CD14-positive monocyte (primary cell): ENCODE data around the gene NBPF9. TPM values are rescaled to one million over a fixed set of nuclear protein-coding genes. Genes with fewer than 3 reads are reported as not detected.
A peak's percentile ranks its signal among the peaks of the same experiment; 100 is the strongest.
"Not testable (repeated sequence)": the region's sequence is repeated elsewhere in the genome, so short reads cannot be mapped to it uniquely, and the experiment has no call there.

ENCODE experiments used
- DNase-seq, 3 donors: peaks; one replicate each; pipeline ENCODE4 v3.0.0-alpha.2; 2011 to 2022
- H2AFZ ChIP-seq: 2 replicates; pipeline ENCODE4 v1.6.0; 2012; ENCODE audit warnings: mild to moderate bottlenecking, low read depth, low read length, inconsistent platforms; ENCODE audit not compliant: insufficient read depth, poor library complexity, severe bottlenecking
- H3K27ac ChIP-seq, 2 donors: 1 replicate in 1 of 2; 2 replicates in 1 of 2; pipeline ENCODE4 v1.5.1; 2012 to 2013; ENCODE audit warnings: low read length in 2 of 2, control low read depth in 1 of 2, inconsistent platforms in 1 of 2, low read depth in 1 of 2, mild to moderate bottlenecking in 1 of 2
- H3K27me3 ChIP-seq, 2 donors: one replicate each; pipeline versions ENCODE4 v1.6.0 to v1.6.1; 2011 to 2013; ENCODE audit warnings: low read length in 2 of 2; ENCODE audit not compliant: control insufficient read depth in 2 of 2, insufficient read depth in 2 of 2
- H3K36me3 ChIP-seq, 2 donors: replicated peaks in 1 of 2; 1 replicate in 1 of 2; 2 replicates in 1 of 2; pipeline versions ENCODE4 v1.5.1 to v1.6.1; 2012 to 2013; ENCODE audit warnings: low read length in 2 of 2, control low read depth in 1 of 2, inconsistent platforms in 1 of 2, mild to moderate bottlenecking in 1 of 2; ENCODE audit not compliant: insufficient read depth in 2 of 2, control insufficient read depth in 1 of 2
- H3K4me1 ChIP-seq, 2 donors: 1 replicate in 1 of 2; 2 replicates in 1 of 2; pipeline versions ENCODE4 v1.5.1 to v1.6.1; 2012 to 2013; ENCODE audit warnings: low read length in 2 of 2, control low read depth in 1 of 2, inconsistent platforms in 1 of 2, mild to moderate bottlenecking in 1 of 2, moderate library complexity in 1 of 2; ENCODE audit not compliant: insufficient read depth in 2 of 2, control insufficient read depth in 1 of 2
- H3K4me2 ChIP-seq: replicated peaks from 2 replicates; pipeline ENCODE3; 2012; ENCODE audit warnings: low read length, moderate library complexity, mild to moderate bottlenecking; ENCODE audit not compliant: poor library complexity, severe bottlenecking; ENCODE audit errors: extremely low read depth
- H3K4me3 ChIP-seq, 3 experiments: fragments of 200-600 bp in 1 of 3; sonication (generic) in 1 of 3; replicated peaks in 1 of 3; 1 replicate in 2 of 3; 2 replicates in 1 of 3; pipeline ENCODE4 v1.5.1; 2011 to 2013; ENCODE audit warnings: low read length in 3 of 3, mild to moderate bottlenecking in 3 of 3, control low read depth in 2 of 3, low read depth in 2 of 3, inconsistent platforms in 1 of 3, moderate library complexity in 1 of 3
- H3K79me2 ChIP-seq: 2 replicates; pipeline ENCODE4 v1.6.0; 2012; ENCODE audit warnings: mild to moderate bottlenecking, control low read depth, inconsistent platforms, low read length, moderate library complexity; ENCODE audit not compliant: insufficient read depth
- H3K9ac ChIP-seq: 2 replicates; pipeline ENCODE4 v1.6.0; 2017; ENCODE audit warnings: low read length, mild to moderate bottlenecking; ENCODE audit not compliant: insufficient read depth, poor library complexity, severe bottlenecking
- H3K9me3 ChIP-seq, 2 donors: replicated peaks in 1 of 2; 1 replicate in 1 of 2; 2 replicates in 1 of 2; pipeline versions ENCODE4 v1.5.1 to v1.6.1; 2012 to 2013; ENCODE audit warnings: low read length in 2 of 2, control low read depth in 1 of 2; ENCODE audit not compliant: control insufficient read depth in 1 of 2, insufficient read depth in 1 of 2
- H4K20me1 ChIP-seq: 2 replicates; pipeline ENCODE4 v1.6.0; 2012; ENCODE audit warnings: mild to moderate bottlenecking, low read length, control low read depth, moderate library complexity; ENCODE audit not compliant: insufficient read depth
- H3K27ac Mint-ChIP-seq, 7 donors: one replicate each; pipeline ENCODE4 v1.8.0; 2020; ENCODE audit warnings: mild to moderate bottlenecking in 7 of 7, mixed read lengths in 7 of 7, moderate library complexity in 6 of 7, inconsistent platforms in 2 of 7
- H3K27me3 Mint-ChIP-seq, 3 donors: one replicate each; pipeline ENCODE4 v1.8.0; 2021 to 2022; ENCODE audit warnings: low read depth in 3 of 3, mild to moderate bottlenecking in 3 of 3, mixed read lengths in 3 of 3, moderate library complexity in 3 of 3, inconsistent platforms in 1 of 3
- H3K36me3 Mint-ChIP-seq, 2 donors: one replicate each; pipeline ENCODE4 v1.8.0; 2020; ENCODE audit warnings: mixed read lengths in 2 of 2, inconsistent platforms in 1 of 2, mild to moderate bottlenecking in 1 of 2
- H3K4me1 Mint-ChIP-seq: one replicate; pipeline ENCODE4 v1.8.0; 2020; ENCODE audit warnings: mild to moderate bottlenecking, mixed read lengths
- H3K4me3 Mint-ChIP-seq, 2 donors: one replicate each; pipeline ENCODE4 v1.8.0; 2020; ENCODE audit warnings: mild to moderate bottlenecking in 2 of 2, mixed read lengths in 2 of 2, moderate library complexity in 1 of 2
- H3K9me3 Mint-ChIP-seq, 7 donors: one replicate each; pipeline ENCODE4 v1.8.0; 2020 to 2022; ENCODE audit warnings: mixed read lengths in 7 of 7, mild to moderate bottlenecking in 6 of 7, moderate library complexity in 6 of 7, inconsistent platforms in 2 of 7
- WGBS: methylation state at CpG from one replicate; pipeline ENCODE4 v1.1.5; 2013; ENCODE audit warnings: missing lambda C conversion rate; ENCODE audit not compliant: insufficient coverage; 5-methylcytosine and 5-hydroxymethylcytosine counted together
- intact Hi-C, 2 donors: fragments of 100-400 bp; cut with micrococcal nuclease; formaldehyde crosslinking; loops; one replicate each; pipeline versions ENCODE4 v1.15.0 to v1.15.1; 2023
- polyA plus RNA-seq, 3 donors: library from polyadenylated mRNA; depleted of rRNA in 1 of 3; unstranded in 2 of 3; stranded (reverse) in 1 of 3; fragments of 300-500 nt in 2 of 3; fragments of >200 nt in 1 of 3; fragmentation: Illumina TruSeq in 2 of 3; gene quantifications; 1 replicate in 2 of 3; 2 replicates in 1 of 3; pipeline ENCODE4 v1.2.3, GENCODE V29; 2012 to 2021

Gene NBPF9
- polyA plus RNA-seq, 3 donors, result 0.37 to 22.4 (median 0.66) TPM

DNA sequence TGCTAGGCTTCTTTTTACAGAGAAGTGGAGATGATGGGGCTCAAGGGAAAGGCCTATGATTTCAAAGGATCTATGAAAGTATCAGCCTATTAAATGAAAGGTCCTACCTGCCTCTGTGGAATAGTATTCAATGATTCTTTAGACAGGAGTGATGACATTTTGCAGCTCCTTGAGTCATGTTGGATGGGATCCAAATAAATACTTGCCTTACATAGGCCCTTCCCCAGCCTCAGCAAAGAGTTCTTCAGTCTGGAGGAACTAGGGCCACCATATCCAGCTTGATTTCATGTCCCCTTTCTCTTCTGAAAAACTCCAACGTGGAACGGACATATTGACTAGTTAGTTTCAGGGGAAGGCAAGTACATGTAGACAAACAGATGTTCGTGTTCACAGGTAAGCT is 87.8 kb downstream of the NBPF9 start:
- H3K9me3 Mint-ChIP-seq, DNase-seq, H4K20me1 ChIP-seq, H3K4me3 ChIP-seq, H3K79me2 ChIP-seq, H3K9ac ChIP-seq, H3K4me2 ChIP-seq, H3K36me3 ChIP-seq, H3K27ac ChIP-seq, H3K27ac Mint-ChIP-seq, H3K27me3 Mint-ChIP-seq, H3K27me3 ChIP-seq, H3K4me3 Mint-ChIP-seq, H3K4me1 ChIP-seq, H3K36me3 Mint-ChIP-seq, H3K9me3 ChIP-seq, H2AFZ ChIP-seq, intact Hi-C loops, H3K4me1 Mint-ChIP-seq: not testable (repeated sequence)
- no CpG with 5 or more reads among the region's 3 CpGs for WGBS

DNA sequence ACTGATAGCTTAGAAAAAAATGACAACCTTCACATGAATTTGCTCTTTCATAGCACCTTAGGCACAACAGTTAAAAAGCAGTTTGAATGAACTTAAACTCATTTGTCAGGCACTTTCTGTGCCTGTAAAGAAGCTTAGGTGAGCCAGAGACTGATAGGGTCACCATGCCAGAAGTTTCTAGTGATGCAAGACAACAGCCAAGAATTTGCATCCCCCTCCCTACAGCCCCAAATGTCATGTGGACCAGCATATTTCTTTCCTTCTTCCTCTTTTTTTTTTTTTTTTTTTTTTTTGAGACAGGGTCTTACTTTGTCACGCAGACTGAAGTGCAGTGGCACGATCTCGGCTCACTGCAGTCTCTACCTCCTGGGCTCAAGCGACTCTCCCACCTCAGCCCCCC is 89.8 kb downstream of the NBPF9 start:
- H3K27me3 ChIP-seq, H3K9me3 ChIP-seq, H3K36me3 Mint-ChIP-seq, H3K9ac ChIP-seq, H3K4me3 ChIP-seq, H3K4me2 ChIP-seq, intact Hi-C loops, H3K27ac ChIP-seq, H4K20me1 ChIP-seq, H3K36me3 ChIP-seq, H3K9me3 Mint-ChIP-seq, H3K27ac Mint-ChIP-seq, H3K4me1 ChIP-seq, H3K27me3 Mint-ChIP-seq, H3K79me2 ChIP-seq, DNase-seq, H2AFZ ChIP-seq, H3K4me1 Mint-ChIP-seq, H3K4me3 Mint-ChIP-seq: not testable (repeated sequence)
- no CpG with 5 or more reads among the region's 4 CpGs for WGBS

DNA sequence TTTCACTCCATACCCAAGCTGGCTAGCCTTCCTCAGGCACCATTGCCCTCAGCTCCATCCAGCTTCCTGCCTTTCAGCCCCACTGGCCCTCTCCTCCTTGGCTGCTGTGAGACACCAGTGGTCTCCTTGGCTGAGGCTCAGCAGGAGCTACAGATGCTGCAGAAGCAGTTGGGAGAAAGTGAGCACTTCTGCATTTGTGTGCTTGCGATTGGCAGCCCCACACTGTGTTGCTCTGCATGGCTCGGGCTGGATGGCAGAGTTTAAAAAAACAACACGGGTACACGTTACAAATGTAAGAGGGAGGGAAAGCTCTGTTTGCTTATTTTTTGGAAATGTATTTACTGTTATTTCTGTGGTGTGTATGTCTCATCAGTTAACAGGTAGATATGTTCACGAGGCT is 90.8 kb downstream of the NBPF9 start:
- intact Hi-C loops, H4K20me1 ChIP-seq, H3K27ac ChIP-seq, H3K9me3 Mint-ChIP-seq, H3K36me3 Mint-ChIP-seq, H3K27me3 ChIP-seq, H3K27me3 Mint-ChIP-seq, H3K4me1 Mint-ChIP-seq, DNase-seq, H3K79me2 ChIP-seq, H3K9me3 ChIP-seq, H3K4me3 Mint-ChIP-seq, H3K4me2 ChIP-seq, H3K4me1 ChIP-seq, H3K9ac ChIP-seq, H3K4me3 ChIP-seq, H2AFZ ChIP-seq, H3K36me3 ChIP-seq: not testable (repeated sequence)
- peak overlapping the region in 1 of 7 donors; percentile 62 for H3K27ac Mint-ChIP-seq
- WGBS, result no CpG with 5 or more reads among the region's 5 CpGs

DNA sequence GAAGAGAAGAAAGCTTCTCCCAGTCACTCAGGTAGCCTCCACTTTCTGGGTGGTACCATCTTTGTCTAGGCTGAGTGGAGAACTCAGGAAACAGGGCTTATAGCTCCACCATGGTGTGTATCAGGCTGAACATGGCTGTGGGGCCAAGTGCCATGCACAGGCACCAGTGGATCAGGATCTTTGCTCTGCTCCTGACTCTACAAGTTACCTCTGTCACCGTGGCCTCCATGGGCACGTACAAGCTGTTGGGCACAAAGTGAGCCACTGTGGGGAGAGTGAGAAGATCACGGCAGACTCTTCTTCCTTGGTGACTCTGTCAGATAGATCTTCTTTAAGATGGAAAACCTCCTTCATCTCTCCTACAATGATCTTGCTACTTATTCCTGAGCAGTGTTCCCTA is 93.6 kb downstream of the NBPF9 start:
- H3K9me3 Mint-ChIP-seq, H3K4me2 ChIP-seq, H3K79me2 ChIP-seq, H3K4me1 Mint-ChIP-seq, H3K9me3 ChIP-seq, H3K27ac ChIP-seq, intact Hi-C loops, H3K27ac Mint-ChIP-seq, H3K4me3 ChIP-seq, H3K4me3 Mint-ChIP-seq, DNase-seq, H3K36me3 Mint-ChIP-seq, H3K27me3 ChIP-seq, H3K36me3 ChIP-seq, H3K9ac ChIP-seq, H4K20me1 ChIP-seq, H2AFZ ChIP-seq, H3K27me3 Mint-ChIP-seq, H3K4me1 ChIP-seq: not testable (repeated sequence)
- WGBS, result no CpG with 5 or more reads among the region's 3 CpGs
